Measurements from ENCODE around the gene UFC1.
"Not testable (repeated sequence)": the region's sequence is repeated elsewhere in the genome, so short reads cannot be mapped to it uniquely, and the experiment has no call there.

GRCh38 chr1:161115961-161116360 lies 37.8 kb upstream of the UFC1 start:
- not testable (repeated sequence) for TF ChIP-seq CTCF (IDR thresholded peaks at IDR 0.05 in 2 of 3, conservative IDR thresholded peaks at IDR 0.05 in 1 of 3; ENCODE audit: borderline replicate concordance in 1 of 3, insufficient read depth in 1 of 3, low read depth in 2 of 3, low read length in 2 of 3); POLR2AphosphoS5 (IDR thresholded peaks at IDR 0.05; ENCODE audit: low read depth, low read length); EZH2 (IDR thresholded peaks at IDR 0.05); EZH2phosphoT487 (IDR thresholded peaks at IDR 0.05; ENCODE audit: borderline replicate concordance); YY1 (IDR thresholded peaks at IDR 0.05; ENCODE audit: extremely low read depth, insufficient replicate concordance, low read depth, low read length); POLR2A (IDR thresholded peaks at IDR 0.05; ENCODE audit: borderline replicate concordance, extremely low read depth, insufficient read depth, insufficient read length); JUND (IDR thresholded peaks at IDR 0.05); MAX (IDR thresholded peaks at IDR 0.05)
